Measurements from ENCODE around the gene MACROH2A2.

DNA sequence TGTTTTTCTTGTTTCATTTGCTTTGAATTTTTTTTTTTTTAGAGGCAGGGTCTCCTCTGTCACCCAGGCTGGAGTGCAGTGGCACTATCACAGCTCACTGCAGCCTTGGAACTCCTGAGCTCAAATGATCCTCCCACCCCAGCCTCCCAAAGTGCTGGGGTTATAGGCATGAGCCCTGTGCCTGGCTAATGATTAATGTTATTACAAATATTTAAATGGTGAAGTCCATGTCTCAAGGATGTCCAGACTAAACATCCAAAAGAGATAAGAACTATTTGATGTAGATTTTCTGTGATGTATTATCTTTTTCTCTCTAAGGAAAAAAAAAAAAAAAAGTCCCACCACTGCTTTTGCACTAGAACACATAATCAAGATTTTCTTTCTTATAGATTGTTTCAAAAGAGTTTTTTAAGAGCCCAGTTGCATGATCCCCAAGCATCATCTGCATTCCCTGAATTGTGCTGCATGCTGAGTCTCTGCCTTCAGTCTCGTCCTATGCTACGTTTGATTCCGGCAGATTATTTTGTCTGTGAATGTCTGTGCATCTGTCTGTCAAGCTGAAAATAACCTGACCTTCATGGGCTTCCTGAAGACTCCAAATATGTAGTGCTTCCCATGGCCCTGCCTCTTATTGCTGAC lies 33.4 kb downstream of the MACROH2A2 start:
- TF ChIP-seq CREB1 (IDR thresholded peaks at IDR 0.05) (no peak), CREB1 (CRISPR knock-in tag; IDR thresholded peaks at IDR 0.05) (peak; percentile 60), RAD21 (CRISPR knock-in tag; IDR thresholded peaks at IDR 0.05) (no peak), ELF1 (CRISPR knock-in tag; IDR thresholded peaks at IDR 0.05) (no peak), EZH2 (conservative IDR thresholded peaks at IDR 0.05; ENCODE audit: low read depth, low read length) (no peak), SOX6 (IDR thresholded peaks at IDR 0.05) (no peak), SOX6 (CRISPR knock-in tag; IDR thresholded peaks at IDR 0.05) (peak; percentile 78), MIXL1 (CRISPR knock-in tag; IDR thresholded peaks at IDR 0.05) (peak; percentile 79), JDP2 (CRISPR knock-in tag; IDR thresholded peaks at IDR 0.05; ENCODE audit: borderline replicate concordance) (no peak), LCORL (IDR thresholded peaks at IDR 0.05) (no peak), LCORL (CRISPR knock-in tag; IDR thresholded peaks at IDR 0.05) (0 out of 2 replicates have a peak, but pooled peaks have one; percentile 18), MAFK (conservative IDR thresholded peaks at IDR 0.05 in 1 of 2, IDR thresholded peaks at IDR 0.05 in 1 of 2; ENCODE audit: low read length in 2 of 2) (no peak), MAX (IDR thresholded peaks at IDR 0.05) (no peak)
- TF ChIP-seq, protein P1, sequence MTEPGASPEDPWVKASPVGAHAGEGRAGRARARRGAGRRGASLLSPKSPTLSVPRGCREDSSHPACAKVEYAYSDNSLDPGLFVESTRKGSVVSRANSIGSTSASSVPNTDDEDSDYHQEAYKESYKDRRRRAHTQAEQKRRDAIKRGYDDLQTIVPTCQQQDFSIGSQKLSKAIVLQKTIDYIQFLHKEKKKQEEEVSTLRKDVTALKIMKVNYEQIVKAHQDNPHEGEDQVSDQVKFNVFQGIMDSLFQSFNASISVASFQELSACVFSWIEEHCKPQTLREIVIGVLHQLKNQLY (CRISPR knock-in tag; IDR thresholded peaks at IDR 0.05): 0 out of 2 replicates have a peak, but pooled peaks have one; percentile 29
